SK-N-SH (cell line): ENCODE measurements around the gene CRTC1. TPM values are rescaled to one million over a fixed set of nuclear protein-coding genes. Genes with fewer than 3 reads are reported as not detected.

ENCODE experiments used
- CTCF ChIA-PET: fragments of 300-600, 350-600 bp; formaldehyde crosslinking; extraction: SDS; loops from one replicate; lab custom pipeline; 2021; lab: Yijun Ruan, JAX
- POLR2A ChIA-PET: fragments of 350-600 bp; sonication (Branson Sonifier 250); formaldehyde crosslinking; extraction: SDS; loops from one replicate; lab custom pipeline; 2020; ENCODE audit warnings: antibody characterized with exemption, inconsistent platforms; lab: Yijun Ruan, JAX
- DNase-seq: peaks from one replicate; pipeline ENCODE4 v3.0.0; 2012
- H2AFZ ChIP-seq: fragments of 200-600 bp; sonication (generic); 2 replicates; pipeline ENCODE4 v1.8.1; 2016; ENCODE audit warnings: antibody characterized with exemption, mild to moderate bottlenecking, low read depth
- H3F3A ChIP-seq: fragments of 200-600 bp; sonication (generic); replicated peaks from 2 replicates; pipeline ENCODE3; 2016; ENCODE audit warnings: antibody characterized with exemption, mild to moderate bottlenecking; ENCODE audit not compliant: insufficient read depth
- H3K27ac ChIP-seq, 2 experiments: fragments of 200-500 bp in 1 of 2; fragments of 200-600 bp in 1 of 2; sonication (Bioruptor generic) in 1 of 2; sonication (generic), shearing (Covaris generic) in 1 of 2; 2 replicates each; pipeline versions ENCODE4 v1.5.1 to v1.6.1; 2014 to 2016; ENCODE audit warnings: low read depth in 2 of 2, inconsistent platforms in 1 of 2, low read length in 1 of 2, mild to moderate bottlenecking in 1 of 2, mixed read lengths in 1 of 2
- H3K27me3 ChIP-seq: fragments of 200-600 bp; sonication (generic), shearing (Covaris generic); 2 replicates; pipeline ENCODE4 v1.6.1; 2016; ENCODE audit warnings: mixed run types; ENCODE audit not compliant: insufficient read depth
- H3K36me3 ChIP-seq, 2 experiments: fragments of 200-500 bp in 1 of 2; fragments of 200-600 bp in 1 of 2; sonication (Bioruptor generic) in 1 of 2; sonication (generic) in 1 of 2; replicated peaks in 1 of 2; 2 replicates each; pipeline versions ENCODE3 to v1.5.1; 2014 to 2016; ENCODE audit warnings: low read length in 1 of 2, mild to moderate bottlenecking in 1 of 2; ENCODE audit not compliant: insufficient read depth in 2 of 2, control insufficient read depth in 1 of 2
- H3K4me1 ChIP-seq, 2 experiments: fragments of 200-500 bp in 1 of 2; fragments of 200-600 bp in 1 of 2; sonication (Bioruptor generic) in 1 of 2; sonication (generic), shearing (Covaris generic) in 1 of 2; 2 replicates each; pipeline versions ENCODE4 v1.5.1 to v1.6.1; 2014 to 2016; ENCODE audit warnings: low read depth in 1 of 2, low read length in 1 of 2, mixed run types in 1 of 2; ENCODE audit not compliant: insufficient read depth in 2 of 2, control insufficient read depth in 1 of 2
- H3K4me2 ChIP-seq: fragments of 200-600 bp; sonication (generic), shearing (Covaris generic); 2 replicates; pipeline ENCODE4 v1.6.1; 2017; ENCODE audit warnings: mixed run types
- H3K4me3 ChIP-seq, 2 experiments: fragments of 200-500 bp in 1 of 2; fragments of 200-600 bp in 1 of 2; sonication (Bioruptor generic) in 1 of 2; sonication (generic), shearing (Covaris generic) in 1 of 2; 2 replicates each; pipeline versions ENCODE4 v1.5.1 to v1.8.1; 2014 to 2016; ENCODE audit warnings: low read depth in 2 of 2, inconsistent platforms in 1 of 2, low read length in 1 of 2, mild to moderate bottlenecking in 1 of 2, mixed read lengths in 1 of 2, moderate library complexity in 1 of 2
- H3K79me2 ChIP-seq: fragments of 200-600 bp; sonication (generic); 2 replicates; pipeline ENCODE4 v1.8.1; 2017; ENCODE audit warnings: mild to moderate bottlenecking; ENCODE audit not compliant: insufficient read depth
- H3K9ac ChIP-seq: fragments of 200-600 bp; sonication (generic); 2 replicates; pipeline ENCODE4 v1.6.1; 2017; ENCODE audit warnings: mixed run types
- H3K9me2 ChIP-seq: fragments of 200-600 bp; sonication (generic); 2 replicates; pipeline ENCODE4 v1.6.1; 2017; ENCODE audit warnings: mixed run types
- H3K9me3 ChIP-seq: fragments of 200-600 bp; sonication (generic); 2 replicates; pipeline ENCODE4 v1.6.1; 2017; ENCODE audit warnings: mixed run types, mild to moderate bottlenecking, moderate library complexity
- H4K20me1 ChIP-seq: fragments of 200-600 bp; sonication (generic); 2 replicates; pipeline ENCODE4 v1.6.1; 2017; ENCODE audit warnings: mild to moderate bottlenecking, mixed run types; ENCODE audit not compliant: insufficient read depth
- EP300 ChIP-seq, 2 experiments: IDR thresholded peaks; 2 replicates each; pipeline versions ENCODE4 v1.4.0 to v1.6.1; 2012; ENCODE audit warnings: borderline replicate concordance in 1 of 2, low read depth in 1 of 2, low read length in 1 of 2
- FOXJ3 ChIP-seq: sonication (generic); formaldehyde crosslinking; IDR thresholded peaks from 2 replicates; pipeline ENCODE4 v1.5.1; 2020; ENCODE audit warnings: mild to moderate bottlenecking, missing genetic modification reagents
- FOXM1 ChIP-seq: IDR thresholded peaks from 2 replicates; pipeline ENCODE4 v1.4.0; 2012; ENCODE audit warnings: low read depth, mild to moderate bottlenecking
- JUND ChIP-seq: IDR thresholded peaks from 2 replicates; pipeline ENCODE4 v1.4.0; 2012
- MEF2A ChIP-seq: IDR thresholded peaks from 2 replicates; pipeline ENCODE4 v1.4.0; 2012; ENCODE audit warnings: low read depth, borderline replicate concordance
- MXI1 ChIP-seq: IDR thresholded peaks from 2 replicates; pipeline ENCODE4 v1.6.1; 2012; ENCODE audit warnings: mild to moderate bottlenecking, low read depth, low read length, improper control_type of control experiment
- NFIC ChIP-seq: IDR thresholded peaks from 2 replicates; pipeline ENCODE4 v1.4.0; 2012; ENCODE audit warnings: borderline replicate concordance
- NRF1 ChIP-seq: IDR thresholded peaks from 2 replicates; pipeline ENCODE4 v1.6.1; 2012; ENCODE audit warnings: low read depth, mild to moderate bottlenecking, low read length
- RAD21 ChIP-seq: IDR thresholded peaks from 2 replicates; pipeline ENCODE4 v1.6.1; 2012; ENCODE audit warnings: mild to moderate bottlenecking, low read length
- RCOR1 ChIP-seq: fragments of 150-350 bp; IDR thresholded peaks from 2 replicates; pipeline ENCODE4 v1.6.1; 2017; ENCODE audit warnings: antibody characterized with exemption, low read length
- RFX5 ChIP-seq: IDR thresholded peaks from 2 replicates; pipeline ENCODE4 v1.6.1; 2012; ENCODE audit warnings: mild to moderate bottlenecking, improper control_type of control experiment, low read length
- RXRA ChIP-seq: IDR thresholded peaks from 2 replicates; pipeline ENCODE4 v1.4.0; 2012; ENCODE audit warnings: low read depth, mild to moderate bottlenecking, borderline replicate concordance
- SIN3A ChIP-seq: IDR thresholded peaks from 2 replicates; pipeline ENCODE4 v1.6.1; 2012; ENCODE audit warnings: low read depth, mild to moderate bottlenecking, low read length, moderate library complexity, borderline replicate concordance
- SMC3 ChIP-seq: IDR thresholded peaks from 2 replicates; pipeline ENCODE4 v1.6.1; 2012; ENCODE audit warnings: low read depth, low read length, improper control_type of control experiment
- TCF12 ChIP-seq: IDR thresholded peaks from 2 replicates; pipeline ENCODE4 v1.4.0; 2012
- TEAD4 ChIP-seq: IDR thresholded peaks from 2 replicates; pipeline ENCODE4 v1.4.0; 2012; ENCODE audit warnings: mild to moderate bottlenecking, borderline replicate concordance; ENCODE audit not compliant: insufficient read depth
- WGBS: methylation state at CpG from one replicate; pipeline ENCODE4 v1.1.6; 2017; ENCODE audit warnings: low lambda C conversion rate; 5-methylcytosine and 5-hydroxymethylcytosine counted together
- polyA plus RNA-seq, 3 experiments: library from polyadenylated mRNA; depleted of rRNA; stranded (reverse); fragments of >200 nt; gene quantifications; 2 replicates each; pipeline ENCODE4 v1.2.3, GENCODE V29; 2012
- TF ChIP-seq, protein P1 (sequence below): IDR thresholded peaks from 2 replicates; pipeline ENCODE4 v1.6.1; 2012; ENCODE audit warnings: mild to moderate bottlenecking, low read depth, low read length, moderate library complexity
- TF ChIP-seq, protein P2 (sequence below): fragments of 200-600 bp; sonication (generic); IDR thresholded peaks from 2 replicates; pipeline ENCODE4 v1.6.1; 2017; ENCODE audit warnings: antibody characterized with exemption, mild to moderate bottlenecking, moderate library complexity
- TF ChIP-seq, protein P3 (sequence below): IDR thresholded peaks from 2 replicates; pipeline ENCODE4 v1.4.0; 2012; ENCODE audit warnings: low read depth, borderline replicate concordance
- TF ChIP-seq, protein P4 (sequence below): IDR thresholded peaks from 2 replicates; pipeline ENCODE4; 2012
- TF ChIP-seq, protein P5 (sequence below): IDR thresholded peaks from 2 replicates; pipeline ENCODE4 v1.4.0; 2012; ENCODE audit warnings: low read depth

The CRTC1 gene
- polyA plus RNA-seq, 1 of the 3 experiments (the other 2 are of a cell fraction): 5.0 TPM

DNA sequence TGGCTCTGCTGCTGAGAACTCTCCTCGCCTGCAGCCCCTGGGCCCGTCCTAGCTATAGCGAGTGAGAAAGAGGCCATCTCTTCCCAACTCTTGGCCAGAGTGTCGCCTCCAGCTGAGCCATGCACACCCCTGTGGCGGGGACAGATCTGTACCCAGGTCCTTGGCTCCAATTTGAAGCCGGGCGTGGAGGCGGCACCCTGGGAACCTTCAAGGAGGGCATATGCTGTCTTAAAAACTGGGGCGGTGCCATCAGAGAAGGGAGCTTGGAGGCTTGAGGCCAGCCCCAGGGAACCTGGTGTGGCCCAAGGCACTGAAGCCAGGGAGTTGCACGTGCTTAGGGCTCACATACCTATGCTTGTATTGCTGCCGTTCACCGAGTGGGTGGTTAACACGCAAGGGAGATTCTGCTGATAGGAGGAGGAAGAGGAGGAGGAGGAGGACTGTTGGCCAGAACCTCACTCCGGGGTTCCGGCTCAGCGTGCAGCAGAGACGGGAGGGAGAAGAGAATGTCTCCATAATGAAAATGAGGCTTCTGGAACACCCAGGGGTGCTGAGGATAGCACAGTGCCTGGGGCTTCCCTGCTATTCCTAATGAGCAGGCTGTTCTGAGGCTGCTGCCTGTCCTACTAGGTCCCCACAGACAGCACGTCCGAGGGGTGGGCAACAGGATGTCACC, 67.0 kb downstream of the CRTC1 start:
- POLR2A ChIA-PET: no interaction called here
- 95% methylated on average over 16 of the region's 19 CpGs for WGBS
- Histone ChIP-seq H3K9me3 (no peaks in the 10 kb centered on the region), H3K9ac (no peak overlapping the region)
- no peak for DNase-seq
- TF ChIP-seq, protein P1, sequence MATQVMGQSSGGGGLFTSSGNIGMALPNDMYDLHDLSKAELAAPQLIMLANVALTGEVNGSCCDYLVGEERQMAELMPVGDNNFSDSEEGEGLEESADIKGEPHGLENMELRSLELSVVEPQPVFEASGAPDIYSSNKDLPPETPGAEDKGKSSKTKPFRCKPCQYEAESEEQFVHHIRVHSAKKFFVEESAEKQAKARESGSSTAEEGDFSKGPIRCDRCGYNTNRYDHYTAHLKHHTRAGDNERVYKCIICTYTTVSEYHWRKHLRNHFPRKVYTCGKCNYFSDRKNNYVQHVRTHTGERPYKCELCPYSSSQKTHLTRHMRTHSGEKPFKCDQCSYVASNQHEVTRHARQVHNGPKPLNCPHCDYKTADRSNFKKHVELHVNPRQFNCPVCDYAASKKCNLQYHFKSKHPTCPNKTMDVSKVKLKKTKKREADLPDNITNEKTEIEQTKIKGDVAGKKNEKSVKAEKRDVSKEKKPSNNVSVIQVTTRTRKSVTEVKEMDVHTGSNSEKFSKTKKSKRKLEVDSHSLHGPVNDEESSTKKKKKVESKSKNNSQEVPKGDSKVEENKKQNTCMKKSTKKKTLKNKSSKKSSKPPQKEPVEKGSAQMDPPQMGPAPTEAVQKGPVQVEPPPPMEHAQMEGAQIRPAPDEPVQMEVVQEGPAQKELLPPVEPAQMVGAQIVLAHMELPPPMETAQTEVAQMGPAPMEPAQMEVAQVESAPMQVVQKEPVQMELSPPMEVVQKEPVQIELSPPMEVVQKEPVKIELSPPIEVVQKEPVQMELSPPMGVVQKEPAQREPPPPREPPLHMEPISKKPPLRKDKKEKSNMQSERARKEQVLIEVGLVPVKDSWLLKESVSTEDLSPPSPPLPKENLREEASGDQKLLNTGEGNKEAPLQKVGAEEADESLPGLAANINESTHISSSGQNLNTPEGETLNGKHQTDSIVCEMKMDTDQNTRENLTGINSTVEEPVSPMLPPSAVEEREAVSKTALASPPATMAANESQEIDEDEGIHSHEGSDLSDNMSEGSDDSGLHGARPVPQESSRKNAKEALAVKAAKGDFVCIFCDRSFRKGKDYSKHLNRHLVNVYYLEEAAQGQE: no peak
- TF ChIP-seq, all 33 proteins: peak for 0
- Histone ChIP-seq H4K20me1 (no peaks in the 10 kb centered on the region), H3K79me2 (no peaks in the 10 kb centered on the region), H3K4me1 (peaks cover 0 to 16% of the 10 kb centered on the region in 2 experiments; a peak in 1 of 4 replicates), H3K9me2 (no peaks in the 10 kb centered on the region), H3F3A (no peaks in the 10 kb centered on the region), H3K27me3 (no peaks in the 10 kb centered on the region), H3K4me2 (no peak overlapping the region), H2AFZ (no peak overlapping the region), H3K4me3 (no peak overlapping the region), H3K27ac (no peak overlapping the region), H3K36me3 (peaks cover 0 to 3% of the 10 kb centered on the region in 2 experiments)
- CTCF ChIA-PET: interaction anchor here (0.7 kb wide), 1 partner anchor 10 kb away, joined by 3 read pairs; no protein-coding TSS in a partner anchor

DNA sequence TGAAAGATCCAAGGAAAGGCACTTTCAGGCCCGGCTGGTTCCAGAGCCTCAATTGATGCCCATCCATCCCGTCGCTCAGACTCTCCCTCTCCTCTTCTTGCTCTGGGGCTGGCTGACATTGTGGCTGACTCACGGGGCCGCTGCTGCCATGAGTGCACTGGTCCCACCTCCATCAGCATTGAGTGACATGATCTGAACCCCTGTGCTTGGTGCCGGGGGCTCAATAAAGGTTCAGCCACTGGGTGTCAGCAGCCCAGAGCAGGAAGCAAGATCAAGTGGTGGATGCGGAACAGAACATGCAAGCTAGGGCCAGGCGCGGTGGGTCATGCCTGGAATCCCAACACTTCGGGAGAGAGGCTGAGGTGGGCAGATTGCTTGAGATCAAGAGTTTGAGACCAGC, 68.1 kb downstream of the CRTC1 start:
- 97% methylated on average over 10 of the region's 10 CpGs for WGBS
- Histone ChIP-seq H3K9me2 (no peaks in the 10 kb centered on the region), H4K20me1 (no peaks in the 10 kb centered on the region), H3F3A (peaks cover 3% of the 10 kb centered on the region), H3K9ac (no peak overlapping the region), H2AFZ (no peak overlapping the region), H3K4me3 (no peak overlapping the region), H3K27me3 (no peaks in the 10 kb centered on the region), H3K79me2 (no peaks in the 10 kb centered on the region), H3K9me3 (no peaks in the 10 kb centered on the region), H3K4me1 (peaks cover 0 to 5% of the 10 kb centered on the region in 2 experiments; a peak in 1 of 4 replicates), H3K36me3 (peaks cover 0 to 3% of the 10 kb centered on the region in 2 experiments), H3K4me2 (no peak overlapping the region), H3K27ac (no peak overlapping the region)
- TF ChIP-seq FOXM1 (no peak), NFIC (no peak), MEF2A (no peak), FOXJ3 (no peak), EP300 (IDR thresholded peaks at IDR 0.05; ENCODE audit: borderline replicate concordance in 1 of 2, low read depth in 1 of 2, low read length in 1 of 2) (no peak), TCF12 (no peak), NRF1 (no peak), SIN3A (no peak), RCOR1 (no peak), RFX5 (no peak), JUND (no peak), MXI1 (no peak), RAD21 (no peak), SMC3 (no peak), TEAD4 (no peak), RXRA (no peak)
- TF ChIP-seq, protein P2, sequence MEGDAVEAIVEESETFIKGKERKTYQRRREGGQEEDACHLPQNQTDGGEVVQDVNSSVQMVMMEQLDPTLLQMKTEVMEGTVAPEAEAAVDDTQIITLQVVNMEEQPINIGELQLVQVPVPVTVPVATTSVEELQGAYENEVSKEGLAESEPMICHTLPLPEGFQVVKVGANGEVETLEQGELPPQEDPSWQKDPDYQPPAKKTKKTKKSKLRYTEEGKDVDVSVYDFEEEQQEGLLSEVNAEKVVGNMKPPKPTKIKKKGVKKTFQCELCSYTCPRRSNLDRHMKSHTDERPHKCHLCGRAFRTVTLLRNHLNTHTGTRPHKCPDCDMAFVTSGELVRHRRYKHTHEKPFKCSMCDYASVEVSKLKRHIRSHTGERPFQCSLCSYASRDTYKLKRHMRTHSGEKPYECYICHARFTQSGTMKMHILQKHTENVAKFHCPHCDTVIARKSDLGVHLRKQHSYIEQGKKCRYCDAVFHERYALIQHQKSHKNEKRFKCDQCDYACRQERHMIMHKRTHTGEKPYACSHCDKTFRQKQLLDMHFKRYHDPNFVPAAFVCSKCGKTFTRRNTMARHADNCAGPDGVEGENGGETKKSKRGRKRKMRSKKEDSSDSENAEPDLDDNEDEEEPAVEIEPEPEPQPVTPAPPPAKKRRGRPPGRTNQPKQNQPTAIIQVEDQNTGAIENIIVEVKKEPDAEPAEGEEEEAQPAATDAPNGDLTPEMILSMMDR: no peak
- TF ChIP-seq, protein P3, sequence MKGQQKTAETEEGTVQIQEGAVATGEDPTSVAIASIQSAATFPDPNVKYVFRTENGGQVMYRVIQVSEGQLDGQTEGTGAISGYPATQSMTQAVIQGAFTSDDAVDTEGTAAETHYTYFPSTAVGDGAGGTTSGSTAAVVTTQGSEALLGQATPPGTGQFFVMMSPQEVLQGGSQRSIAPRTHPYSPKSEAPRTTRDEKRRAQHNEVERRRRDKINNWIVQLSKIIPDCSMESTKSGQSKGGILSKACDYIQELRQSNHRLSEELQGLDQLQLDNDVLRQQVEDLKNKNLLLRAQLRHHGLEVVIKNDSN: no peak
- TF ChIP-seq, protein P4, sequence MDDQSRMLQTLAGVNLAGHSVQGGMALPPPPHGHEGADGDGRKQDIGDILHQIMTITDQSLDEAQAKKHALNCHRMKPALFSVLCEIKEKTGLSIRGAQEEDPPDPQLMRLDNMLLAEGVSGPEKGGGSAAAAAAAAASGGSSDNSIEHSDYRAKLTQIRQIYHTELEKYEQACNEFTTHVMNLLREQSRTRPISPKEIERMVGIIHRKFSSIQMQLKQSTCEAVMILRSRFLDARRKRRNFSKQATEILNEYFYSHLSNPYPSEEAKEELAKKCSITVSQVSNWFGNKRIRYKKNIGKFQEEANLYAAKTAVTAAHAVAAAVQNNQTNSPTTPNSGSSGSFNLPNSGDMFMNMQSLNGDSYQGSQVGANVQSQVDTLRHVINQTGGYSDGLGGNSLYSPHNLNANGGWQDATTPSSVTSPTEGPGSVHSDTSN: no peak
- TF ChIP-seq, protein P5, sequence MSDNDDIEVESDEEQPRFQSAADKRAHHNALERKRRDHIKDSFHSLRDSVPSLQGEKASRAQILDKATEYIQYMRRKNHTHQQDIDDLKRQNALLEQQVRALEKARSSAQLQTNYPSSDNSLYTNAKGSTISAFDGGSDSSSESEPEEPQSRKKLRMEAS: no peak
- ChIA-PET POLR2A (no interaction called here), CTCF (interaction anchor here (0.7 to 2.1 kb wide), 3 partner anchors 18 to 96 kb away, joined by 3 to 5 read pairs (median 3); no protein-coding TSS in a partner anchor)
- no peak for DNase-seq
